Measurements from ENCODE around the gene PLIN4.

GRCh38 chr19:4510435-4511255, 7.6 kb downstream of the PLIN4 start:
- TF ChIP-seq POLR2AphosphoS5 (IDR thresholded peaks at IDR 0.05; ENCODE audit: low read depth) = no peak
- no peak for TF ChIP-seq SPI1 (IDR thresholded peaks at IDR 0.05; ENCODE audit: borderline replicate concordance, low read depth)
- no peak for TF ChIP-seq CTCF (IDR thresholded peaks at IDR 0.05; ENCODE audit: insufficient read depth, low read length)
- no peak for TF ChIP-seq REST (IDR thresholded peaks at IDR 0.05; ENCODE audit: insufficient replicate concordance, low read depth)
- TF ChIP-seq GABPA (IDR thresholded peaks at IDR 0.05; ENCODE audit: low read depth) = no peak
